Transverse colon (tissue), 4 donors: ENCODE data around the gene DCK.

Experiments
- CTCF ChIP-seq, 5 experiments: fragments of 200-600 bp in 3 of 5; fragments of 450-650 bp in 2 of 5; sonication (generic) in 3 of 5; IDR thresholded peaks; 1 replicate in 2 of 5; 2 replicates in 3 of 5; pipeline ENCODE4 v1.5.1; 2016 to 2017; ENCODE audit warnings: antibody characterized with exemption in 5 of 5, inconsistent platforms in 3 of 5, mild to moderate bottlenecking in 2 of 5, moderate library complexity in 1 of 5
- POLR2A ChIP-seq: fragments of 450-650 bp; IDR thresholded peaks from one replicate; pipeline ENCODE4 v1.6.1; 2016; ENCODE audit warnings: antibody characterized with exemption, mild to moderate bottlenecking, moderate library complexity
- POLR2AphosphoS5 ChIP-seq, 3 donors: sonication (generic); formaldehyde crosslinking; IDR thresholded peaks; one replicate each; pipeline ENCODE4 v1.6.1; 2016; ENCODE audit warnings: antibody characterized with exemption in 3 of 3

GRCh38 chr4:70979445-70980008, 13.9 kb upstream of the DCK start:
- TF ChIP-seq CTCF (IDR thresholded peaks at IDR 0.05) (no peak), POLR2AphosphoS5 (IDR thresholded peaks at IDR 0.05) (no peak), POLR2A (no peak)
